K562 (cell line): ENCODE measurements around the gene GRIP1. TPM values are rescaled to one million over a fixed set of nuclear protein-coding genes. Genes with fewer than 3 reads are reported as not detected.

Experiments used
- ATAC-seq: fragments of 200-7000 bp; cut with Tn5 transposase; 3 replicates; pipeline ENCODE4 v1.9.1; 2020; ENCODE audit warnings: moderate library complexity
- BruUV-seq: library from RNA; stranded (reverse); fragments of 400-500 nt; replicated peaks from 2 replicates; lab custom pipeline; 2021; lab: Mats Ljungman, UMichigan
- CTCF ChIA-PET: fragments of 300-600 bp; formaldehyde crosslinking; extraction: SDS; loops from one replicate; lab custom pipeline; 2021; ENCODE audit warnings: low intra/inter-chr PET ratio; lab: Yijun Ruan, JAX
- POLR2A ChIA-PET: fragments of 300-600, 350-650 bp; sonication (Branson Sonifier 250); formaldehyde crosslinking; extraction: SDS; loops from one replicate; lab custom pipeline; 2021; ENCODE audit warnings: antibody characterized with exemption, inconsistent platforms; lab: Yijun Ruan, JAX
- DNase-seq, 4 experiments: peaks; one replicate each; pipeline versions ENCODE4 v3.0.0 to v3.0.0-alpha.2; 2011 to 2018; ENCODE audit warnings: low spot score in 3 of 4, mixed read lengths in 3 of 4; ENCODE audit errors: extremely low read depth in 1 of 4
- FAIRE-seq: peaks from 2 replicates; lab custom pipeline; 2011; peaks lifted over from hg19 to GRCh38; lab: Jason Lieb, UNC
- H2AFZ ChIP-seq: 2 replicates; pipeline ENCODE4 v1.6.0; 2011; ENCODE audit warnings: low read depth, low read length, control low read depth, inconsistent platforms
- H3K27ac ChIP-seq: fragments of 200-600 bp; 3 replicates; pipeline ENCODE4 v1.8.0; 2011; ENCODE audit warnings: low read depth, mild to moderate bottlenecking, control low read depth, inconsistent platforms, low read length, moderate library complexity, mixed read lengths; ENCODE audit errors: extremely low read depth
- H3K27me3 ChIP-seq, 2 experiments: fragments of 300-600 bp in 1 of 2; 2 replicates in 1 of 2; 3 replicates in 1 of 2; pipeline versions ENCODE4 v1.6.0 to v1.8.0; 2011; ENCODE audit warnings: inconsistent platforms in 2 of 2, low read length in 2 of 2, mild to moderate bottlenecking in 1 of 2, mixed read lengths in 1 of 2, moderate library complexity in 1 of 2; ENCODE audit not compliant: control insufficient read depth in 2 of 2, insufficient read depth in 2 of 2
- H3K36me3 ChIP-seq: fragments of 300-600 bp; 3 replicates; pipeline ENCODE4 v1.8.0; 2011; ENCODE audit warnings: mild to moderate bottlenecking, low read length, inconsistent platforms; ENCODE audit not compliant: control insufficient read depth, insufficient read depth
- H3K4me1 ChIP-seq, 2 experiments: fragments of 200-600 bp in 1 of 2; replicated peaks in 1 of 2; 2 replicates in 1 of 2; 3 replicates in 1 of 2; pipeline versions ENCODE4 v1.5.1 to v1.8.0; 2011; ENCODE audit warnings: inconsistent platforms in 2 of 2, low read length in 2 of 2, mild to moderate bottlenecking in 1 of 2, mixed read lengths in 1 of 2, moderate library complexity in 1 of 2; ENCODE audit not compliant: control insufficient read depth in 2 of 2, insufficient read depth in 2 of 2
- H3K4me2 ChIP-seq: 2 replicates; pipeline ENCODE4 v1.6.1; 2011; ENCODE audit warnings: low read length, control low read depth, inconsistent platforms, mixed read lengths; ENCODE audit not compliant: insufficient read depth
- H3K4me3 ChIP-seq: fragments of 200-600 bp; sonication (generic), shearing (Covaris generic); 2 replicates; pipeline ENCODE4 v1.5.1; 2016; ENCODE audit warnings: control low read depth, inconsistent platforms
- H3K79me2 ChIP-seq: fragments of 200-600 bp; 3 replicates; pipeline ENCODE4 v1.8.0; 2011; ENCODE audit warnings: low read length, inconsistent platforms; ENCODE audit not compliant: control insufficient read depth, insufficient read depth
- H3K9ac ChIP-seq, 2 experiments: 2 replicates each; pipeline versions ENCODE4 v1.6.0 to v1.6.1; 2011; ENCODE audit warnings: low read depth in 2 of 2, low read length in 2 of 2, control low read depth in 1 of 2, inconsistent platforms in 1 of 2, mild to moderate bottlenecking in 1 of 2, mixed read lengths in 1 of 2; ENCODE audit not compliant: insufficient read depth in 1 of 2
- H3K9me1 ChIP-seq: one replicate; pipeline ENCODE4 v1.6.0; 2011; ENCODE audit warnings: inconsistent platforms, mild to moderate bottlenecking, low read length, moderate library complexity; ENCODE audit not compliant: control insufficient read depth, insufficient read depth
- H3K9me3 ChIP-seq: replicated peaks from 2 replicates; pipeline ENCODE4 v1.5.1; 2011; ENCODE audit warnings: low read depth, low read length, inconsistent platforms; ENCODE audit not compliant: control insufficient read depth, insufficient read depth
- H4K20me1 ChIP-seq: replicated peaks from 2 replicates; pipeline ENCODE4 v1.6.1; 2011; ENCODE audit warnings: low read length, inconsistent platforms, mixed read lengths; ENCODE audit not compliant: control insufficient read depth, insufficient read depth
- ETS2 ChIP-seq: IDR thresholded peaks from 2 replicates; pipeline ENCODE4 v1.6.1; 2016; ENCODE audit warnings: borderline replicate concordance, missing genetic modification characterization, mild to moderate bottlenecking, moderate library complexity, missing compliant biosample characterization; ENCODE audit not compliant: poor library complexity, severe bottlenecking
- ETV1 ChIP-seq: fragments of 450-650 bp; conservative IDR thresholded peaks from 2 replicates; pipeline ENCODE4 v1.6.1; 2016; ENCODE audit warnings: missing genetic modification characterization, control low read depth, low read depth, missing compliant biosample characterization
- FOXK1 ChIP-seq: sonication (generic); formaldehyde crosslinking; IDR thresholded peaks from 2 replicates; pipeline ENCODE4 v1.8.0; 2022; ENCODE audit warnings: missing genetic modification reagents, mild to moderate bottlenecking, borderline replicate concordance
- GATAD2A ChIP-seq: fragments of 450-650 bp; IDR thresholded peaks from 2 replicates; pipeline ENCODE4 v1.6.1; 2017
- KLF1 ChIP-seq: fragments of 450-650 bp; IDR thresholded peaks from 2 replicates; pipeline ENCODE4 v1.6.1; 2016; ENCODE audit warnings: missing genetic modification characterization, missing compliant biosample characterization
- MAZ ChIP-seq, 2 experiments: fragments of 450-650 bp in 1 of 2; sonication (generic) in 1 of 2; formaldehyde crosslinking; IDR thresholded peaks in 1 of 2; conservative IDR thresholded peaks in 1 of 2; 2 replicates each; pipeline versions ENCODE4 v1.4.0 to v1.5.0; 2020; ENCODE audit warnings: mild to moderate bottlenecking in 1 of 2, missing genetic modification reagents in 1 of 2
- PURB ChIP-seq: sonication (generic); formaldehyde crosslinking; IDR thresholded peaks from 2 replicates; pipeline ENCODE4 v1.9.0; 2021; ENCODE audit warnings: low read depth, mild to moderate bottlenecking, missing genetic modification reagents
- SETDB1 ChIP-seq: IDR thresholded peaks from one replicate; pipeline ENCODE4 v1.6.1; 2012; ENCODE audit warnings: low read length, control low read depth, inconsistent platforms
- TFAM ChIP-seq: fragments of 250-450 bp; sonication (Bioruptor Pico); conservative IDR thresholded peaks from 2 replicates; pipeline ENCODE4 v1.5.0; 2021; ENCODE audit warnings: mild to moderate bottlenecking, moderate library complexity
- UBTF ChIP-seq, 2 experiments: IDR thresholded peaks; 2 replicates each; pipeline ENCODE4 v1.6.1; 2012; ENCODE audit warnings: improper control_type of control experiment in 2 of 2, low read depth in 2 of 2, low read length in 2 of 2, borderline replicate concordance in 1 of 2
- ZBTB12 ChIP-seq: fragments of 250-450 bp; sonication (Bioruptor Pico); IDR thresholded peaks from 2 replicates; pipeline ENCODE4 v1.4.0; 2020
- ZNF143 ChIP-seq: sonication (generic); formaldehyde crosslinking; IDR thresholded peaks from 2 replicates; pipeline ENCODE4 v1.9.0; 2022; ENCODE audit warnings: mild to moderate bottlenecking, missing genetic modification reagents
- ZNF197 ChIP-seq: fragments of 200-800 bp; sonication (Bioruptor generic); IDR thresholded peaks from 2 replicates; pipeline ENCODE4 v1.6.1; 2016; ENCODE audit warnings: low read depth, missing genetic modification characterization, missing compliant biosample characterization
- ZNF224 ChIP-seq: sonication (generic); formaldehyde crosslinking; IDR thresholded peaks from 2 replicates; pipeline ENCODE4 v1.8.0; 2022; ENCODE audit warnings: mild to moderate bottlenecking, missing genetic modification reagents
- WGBS: fragments of 100-300 bp; shearing (Covaris generic); methylation state at CpG from one replicate; pipeline ENCODE4 v1.1.6; 2016; ENCODE audit warnings: low coverage, mixed read lengths; ENCODE audit not compliant: insufficient coverage; ENCODE audit errors: missing lambda C conversion rate; 5-methylcytosine and 5-hydroxymethylcytosine counted together
- in situ Hi-C: fragments of 300-500 bp; cut with MboI; formaldehyde crosslinking; loops from 4 replicates; pipeline ENCODE4 v1.15.0; 2018; ENCODE audit warnings: inconsistent platforms, mixed read lengths
- intact Hi-C: fragments of 100-400 bp; cut with micrococcal nuclease; formaldehyde crosslinking; loops from 2 replicates; pipeline ENCODE4 v1.14.2; 2022
- polyA plus RNA-seq, 8 experiments: library from polyadenylated mRNA; depleted of rRNA in 4 of 8; stranded (reverse) in 5 of 8; unstranded in 3 of 8; fragments of >200 nt; fragmentation: Nextera tagmentation in 2 of 8; fragmentation: Illumina TruSeq in 1 of 8; extraction: Ambion mirVana in 2 of 8; extraction: Trizol in 1 of 8; gene quantifications; 2 replicates each; pipeline versions ENCODE4 v1.2.1 to v1.2.3, GENCODE V29; 2011 to 2014; ENCODE audit warnings: inconsistent platforms in 1 of 8, missing spikeins in 1 of 8
- total RNA-seq, 7 experiments: library from RNA; depleted of rRNA in 6 of 7; stranded (reverse); fragments of >200 nt in 6 of 7; fragmentation: Illumina TruSeq in 2 of 7; extraction: Trizol in 2 of 7; gene quantifications; 2 replicates each; pipeline versions ENCODE4 v1.2.1 to v1.2.3, GENCODE V29; 2011 to 2021; ENCODE audit warnings: low replicate concordance in 1 of 7

Gene GRIP1
- total and polyA plus RNA-seq, 9 of the 15 experiments (the other 6 are each of a cell fraction or from before 2014, with no cell fraction given): 0.28 to 1.2 (median 0.45) TPM

GRCh38 chr12:66669541-66669940 lies 9.3 kb downstream of the GRIP1 start:
- Histone ChIP-seq H3K4me1 (no peaks in the 10 kb centered on the region), H3K4me3 (no peak overlapping the region), H3K36me3 (no peaks in the 10 kb centered on the region), H3K79me2 (no peaks in the 10 kb centered on the region), H3K27me3 (no peaks in the 10 kb centered on the region), H3K9ac (no peak overlapping the region), H2AFZ (no peak overlapping the region), H3K9me3 (no peaks in the 10 kb centered on the region), H3K27ac (no peak overlapping the region), H4K20me1 (no peaks in the 10 kb centered on the region), H3K4me2 (no peak overlapping the region), H3K9me1 (no peaks in the 10 kb centered on the region)
- 0% methylated on average over 2 of the region's 2 CpGs for WGBS
- FAIRE-seq (no peak), ATAC-seq (no peak), DNase-seq (no peak)
- intact Hi-C loops (no loop called here), in situ Hi-C loops (no loop called here)
- ChIA-PET CTCF (no interaction called here), POLR2A (interaction anchor here (0.6 kb wide), 1 partner anchor 17 kb away, joined by 3 read pairs; no protein-coding TSS in a partner anchor)
- no peak for TF ChIP-seq ZNF224 (CRISPR knock-in tag)
- BruUV-seq: no TSS peak

- Histone ChIP-seq H3K4me1 (no peaks in the 10 kb centered on the region), H3K4me3 (no peak overlapping the region), H3K9me1 (no peaks in the 10 kb centered on the region), H3K27ac (no peak overlapping the region), H2AFZ (no peak overlapping the region), H4K20me1 (no peaks in the 10 kb centered on the region), H3K9me3 (no peaks in the 10 kb centered on the region), H3K27me3 (no peaks in the 10 kb centered on the region), H3K79me2 (no peaks in the 10 kb centered on the region), H3K4me2 (no peak overlapping the region), H3K36me3 (no peaks in the 10 kb centered on the region), H3K9ac (no peak overlapping the region)
- 4% methylated on average over 2 of the region's 2 CpGs for WGBS
- ChIA-PET CTCF (no interaction called here), POLR2A (no interaction called here)
- ATAC-seq (no peak), DNase-seq (no peak), FAIRE-seq (no peak)
- no TSS peak for BruUV-seq
- intact Hi-C loops: no loop called here
- in situ Hi-C loops: no loop called here
- TF ChIP-seq PURB (CRISPR knock-in tag) (no peak), FOXK1 (CRISPR knock-in tag) (no peak), ETS2 (tag) (no peak), KLF1 (tag) (no peak), ETV1 (no peak), ZNF143 (CRISPR knock-in tag) (no peak), SETDB1 (no peak), MAZ (CRISPR knock-in tag; conservative IDR thresholded peaks at IDR 0.05 in 1 of 2, IDR thresholded peaks at IDR 0.05 in 1 of 2) (no peak), UBTF (IDR thresholded peaks at IDR 0.05; ENCODE audit: borderline replicate concordance in 1 of 2, low read depth in 2 of 2, low read length in 2 of 2) (no peak), GATAD2A (no peak), ZNF197 (no peak), TFAM (no peak), ZBTB12 (CRISPR knock-in tag) (no peak)
These were observed 10.6 kb downstream of the GRIP1 start for GRCh38 chr12:66668311-66668710.
